Heart left ventricle (tissue), 16 donors: Measurements from ENCODE around the gene EIF2S2. TPM values are rescaled to one million over a fixed set of nuclear protein-coding genes. Genes with fewer than 3 reads are reported as not detected.

Experiments
- ATAC-seq, 4 donors: fragments of 200-7000 bp; cut with Tn5 transposase; one replicate each; pipeline ENCODE4 v1.9.1; 2020 to 2022; ENCODE audit warnings: moderate library complexity in 4 of 4, mild to moderate bottlenecking in 3 of 4, moderate number of reproducible peaks in 1 of 4
- DNase-seq, 5 donors: peaks; one replicate each; pipeline ENCODE4 v3.0.0-alpha.2; 2020
- H3K27ac ChIP-seq, 12 donors: fragments of 200-600 bp; sonication (generic) in 4 of 12; one replicate each; pipeline versions ENCODE4 v1.5.0 to v1.8.0; 2016 to 2022; ENCODE audit warnings: mild to moderate bottlenecking in 2 of 12
- H3K27me3 ChIP-seq, 9 donors: fragments of 200-600 bp; sonication (generic) in 2 of 9; one replicate each; pipeline versions ENCODE4 v1.5.1 to v1.8.0; 2016 to 2022; ENCODE audit warnings: mild to moderate bottlenecking in 3 of 9
- H3K36me3 ChIP-seq, 9 donors: fragments of 200-600 bp; sonication (generic) in 2 of 9; one replicate each; pipeline versions ENCODE4 v1.5.0 to v1.8.0; 2018 to 2022; ENCODE audit warnings: mild to moderate bottlenecking in 2 of 9
- H3K4me1 ChIP-seq, 12 donors: fragments of 200-600 bp; sonication (generic) in 4 of 12; one replicate each; pipeline versions ENCODE4 v1.5.0 to v1.8.0; 2016 to 2022; ENCODE audit warnings: mild to moderate bottlenecking in 3 of 12
- H3K4me3 ChIP-seq, 12 donors: fragments of 200-600 bp; sonication (generic) in 4 of 12; one replicate each; pipeline versions ENCODE4 v1.5.0 to v1.8.0; 2017 to 2022; ENCODE audit warnings: mild to moderate bottlenecking in 9 of 12, moderate library complexity in 4 of 12
- H3K9me3 ChIP-seq, 12 donors: fragments of 200-600 bp; sonication (generic) in 4 of 12; one replicate each; pipeline versions ENCODE4 v1.5.0 to v1.8.0; 2016 to 2022; ENCODE audit warnings: mild to moderate bottlenecking in 1 of 12
- CTCF ChIP-seq, 12 donors: fragments of 200-600 bp; sonication (generic) in 4 of 12; IDR thresholded peaks; one replicate each; pipeline versions ENCODE4 v1.5.0 to v1.8.0; 2018 to 2022; ENCODE audit warnings: antibody characterized with exemption in 12 of 12, mild to moderate bottlenecking in 5 of 12
- POLR2A ChIP-seq, 2 donors: fragments of 450-650 bp; IDR thresholded peaks; one replicate each; pipeline ENCODE4 v1.6.1; 2017; ENCODE audit warnings: antibody characterized with exemption in 2 of 2, mild to moderate bottlenecking in 2 of 2, moderate library complexity in 2 of 2
- WGBS, 4 donors: extraction: QIAGEN DNeasy Blood & Tissue Kit in 2 of 4; methylation state at CpG; one replicate each; pipeline versions ENCODE4 v1.1.5 to v1.1.7; 2013 to 2018; 5-methylcytosine and 5-hydroxymethylcytosine counted together
- intact Hi-C, 10 donors: fragments of 100-400 bp; cut with DNase I; formaldehyde crosslinking; loops; one replicate each; pipeline versions ENCODE4 v1.11.1 to v1.14.2; 2022
- polyA plus RNA-seq, 2 donors: library from polyadenylated mRNA; stranded (reverse); fragments of 200-250 nt; gene quantifications; one replicate each; pipeline ENCODE4 v1.2.3, GENCODE V29; 2013
- total RNA-seq, 9 donors: library from RNA; depleted of rRNA in 2 of 9; stranded (reverse); fragments of >200 nt in 2 of 9; fragmentation: NEBNext Ultra II Directional in 3 of 9; extraction: Animal tissue kit (Norgen Biotek cat#: 25700) in 3 of 9; gene quantifications; one replicate each; pipeline versions ENCODE4 v1.1.0 to v1.2.4, GENCODE V29; 2016 to 2023
- donor health status: ischemic (EF 13 %, LVEDD 7.1; RV severe dilation, severe dysfunction).
- donor health status: healthy with polysubstance abuse.
- donor health status: DM: no; HTN: yes; CAD: no.
- donor health status: DM: no; HTN: no; CAD: no.
- donor health status: ischemic (EF 25% LVEDD 6.9; RV normal size, moderate dysfunction).
- donor health status: ischemic (EF 25% LVEDD 5.7; RV mildly dilated, moderate dysfunction).
- donor health status: healthy.
- donor health status: DM: yes; HTN: yes; CAD: no.
- donor health status: ischemic (EF 35%, LVEDD 5.7; RV mildly dilated, moderate dysfunction).
- donor health status: nonischemic (EF 11% LVEDD 7.7; RV severe dilation, severe dysfunction).
- donor health status: DM: yes; HTN: yes; CAD: no.
- donor health status: PGD.
- donor health status: ischemic (EF 29% LVEDD 5.4; RV normal size, mild dysfunction).
- donor health status: nonischemic (EF 23%, LVEDD 6.1; RV moderate dilation, normal function).

EIF2S2 gene
- total and polyA plus RNA-seq, 11 donors = 25.8 to 81.7 (median 40.9) TPM

- Histone ChIP-seq H3K36me3 (peaks cover 0 to 100% (median 100%) of the 10 kb centered on the region in 9 donors), H3K4me1 (peaks cover 0 to 6% (median 0%) of the 10 kb centered on the region in 12 donors), H3K27me3 (no peaks in the 10 kb centered on the region), H3K4me3 (no peak overlapping the region), H3K9me3 (no peaks in the 10 kb centered on the region), H3K27ac (no peak overlapping the region)
- intact Hi-C loops = no loop called here
- WGBS, 4 donors = 87 to 88% (median 88%) methylated on average over 9 of the region's 9 CpGs
- no peak for ATAC-seq
- DNase-seq = no peak
- TF ChIP-seq POLR2A (IDR thresholded peaks at IDR 0.05) (no peak), CTCF (IDR thresholded peaks at IDR 0.05) (no peak)
Measured at GRCh38 chr20:34096699-34097444, 15.2 kb downstream of the EIF2S2 start.

- TF ChIP-seq CTCF (IDR thresholded peaks at IDR 0.05) (no peak), POLR2A (IDR thresholded peaks at IDR 0.05) (no peak)
- H3K4me1 ChIP-seq = peaks cover 0 to 4% (median 0%) of the 10 kb centered on the region in 12 donors
- H3K36me3 ChIP-seq = peaks cover 0 to 100% (median 100%) of the 10 kb centered on the region in 9 donors
- H3K4me3 ChIP-seq = no peak overlapping the region
- no peaks in the 10 kb centered on the region for H3K9me3 ChIP-seq
- no peaks in the 10 kb centered on the region for H3K27me3 ChIP-seq
- DNase-seq (no peak), ATAC-seq (no peak)
- no peak overlapping the region for H3K27ac ChIP-seq
- intact Hi-C loops = no loop called here
Measured at GRCh38 chr20:34095825-34096224, 16.2 kb downstream of the EIF2S2 start.

- intact Hi-C loops = no loop called here
- Histone ChIP-seq H3K4me3 (no peak overlapping the region), H3K36me3 (peaks cover 0 to 100% (median 100%) of the 10 kb centered on the region in 9 donors), H3K4me1 (peaks cover 0 to 23% (median 11%) of the 10 kb centered on the region in 12 donors), H3K9me3 (no peaks in the 10 kb centered on the region), H3K27ac (no peak overlapping the region), H3K27me3 (no peaks in the 10 kb centered on the region)
- no peak for TF ChIP-seq CTCF (IDR thresholded peaks at IDR 0.05)
- TF ChIP-seq POLR2A (IDR thresholded peaks at IDR 0.05) = no peak
- WGBS, 4 donors = 90 to 95% (median 93%) methylated on average over 2 of the region's 2 CpGs
- DNase-seq (no peak), ATAC-seq (no peak)
Measured at GRCh38 chr20:34093895-34094294, 18.1 kb downstream of the EIF2S2 start.

GRCh38 chr20:34091637-34092200 is 20.3 kb downstream of the EIF2S2 start:
- peaks cover 0 to 28% (median 13%) of the 10 kb centered on the region in 12 donors for H3K4me1 ChIP-seq
- no peak overlapping the region for H3K27ac ChIP-seq
- ATAC-seq (no peak), DNase-seq (no peak)
- intact Hi-C loops = no loop called here
- WGBS, 4 donors = 90 to 96% (median 93%) methylated on average over 6 of the region's 6 CpGs
- H3K27me3 ChIP-seq = no peaks in the 10 kb centered on the region
- H3K9me3 ChIP-seq = no peaks in the 10 kb centered on the region
- no peak for TF ChIP-seq CTCF (IDR thresholded peaks at IDR 0.05)
- no peak for TF ChIP-seq POLR2A (IDR thresholded peaks at IDR 0.05)
- peaks cover 0 to 100% (median 99%) of the 10 kb centered on the region in 9 donors for H3K36me3 ChIP-seq
- no peak overlapping the region for H3K4me3 ChIP-seq
